GM12878 (cell line): ENCODE results near the gene TPH2. TPM values are rescaled to one million over a fixed set of nuclear protein-coding genes. Genes with fewer than 3 reads are reported as not detected.

Experiments
- ATAC-seq: fragments of 200-7000 bp; cut with Tn5 transposase; 3 replicates; pipeline ENCODE4 v1.9.1; 2020; ENCODE audit warnings: mild to moderate bottlenecking, moderate library complexity
- BruUV-seq: library from RNA; stranded (reverse); fragments of 400-500 nt; replicated peaks from 2 replicates; lab custom pipeline; 2021; lab: Mats Ljungman, UMichigan
- CTCF ChIA-PET: fragments of 300-600 bp; sonication (Branson Sonifier 250); formaldehyde crosslinking; extraction: SDS; loops from one replicate; lab custom pipeline; 2021; ENCODE audit warnings: inconsistent platforms; lab: Yijun Ruan, JAX
- POLR2A ChIA-PET: fragments of 350-600 bp; formaldehyde crosslinking; extraction: SDS; loops from one replicate; lab custom pipeline; 2021; ENCODE audit warnings: inconsistent platforms; lab: Charles Lee
- RAD21 ChIA-PET: fragments of 300-600 bp; sonication (Branson Sonifier 250); formaldehyde crosslinking; loops from one replicate; lab custom pipeline; 2023; ENCODE audit warnings: antibody characterized with exemption; ENCODE audit not compliant: unreplicated experiment; lab: Charles Lee
- SMC1A ChIA-PET: fragments of 300-600 bp; sonication (Branson Sonifier 250); formaldehyde crosslinking; loops from one replicate; lab custom pipeline; 2023; ENCODE audit not compliant: unreplicated experiment, uncharacterized antibody; lab: Charles Lee
- DNase-seq: peaks from one replicate; pipeline ENCODE4 v3.0.0-alpha.2; 2011; ENCODE audit warnings: low read depth, low spot score
- FAIRE-seq: peaks from 3 replicates; lab custom pipeline; 2011; peaks lifted over from hg19 to GRCh38; lab: Jason Lieb, UNC
- H2AFZ ChIP-seq: 2 replicates; pipeline ENCODE4 v1.6.0; 2011; ENCODE audit warnings: low read depth, low read length, control low read depth; ENCODE audit not compliant: control insufficient read depth
- H3K27ac ChIP-seq: 2 replicates; pipeline ENCODE4 v1.5.1; 2011; ENCODE audit warnings: control low read depth; ENCODE audit not compliant: control insufficient read depth, insufficient read depth
- H3K27me3 ChIP-seq, 2 experiments: replicated peaks in 1 of 2; 2 replicates each; pipeline versions ENCODE4 v1.6.0 to v1.6.1; 2011; ENCODE audit warnings: low read length in 1 of 2; ENCODE audit not compliant: control insufficient read depth in 2 of 2, insufficient read depth in 2 of 2
- H3K36me3 ChIP-seq, 2 experiments: 2 replicates each; pipeline ENCODE4 v1.5.1; 2011; ENCODE audit warnings: low read length in 1 of 2; ENCODE audit not compliant: control insufficient read depth in 2 of 2, insufficient read depth in 2 of 2
- H3K4me1 ChIP-seq: 2 replicates; pipeline ENCODE4 v1.6.1; 2011; ENCODE audit warnings: mild to moderate bottlenecking, low read length, moderate library complexity, mixed read lengths; ENCODE audit not compliant: control insufficient read depth, insufficient read depth
- H3K4me2 ChIP-seq: 2 replicates; pipeline ENCODE4 v1.6.0; 2011; ENCODE audit warnings: control low read depth; ENCODE audit not compliant: control insufficient read depth, insufficient read depth
- H3K4me3 ChIP-seq: fragments of 200-600 bp; sonication (generic); 2 replicates; pipeline ENCODE4 v1.5.1; 2016
- H3K79me2 ChIP-seq: 2 replicates; pipeline ENCODE4 v1.6.0; 2011; ENCODE audit warnings: low read length; ENCODE audit not compliant: control insufficient read depth, insufficient read depth
- H3K9ac ChIP-seq: 2 replicates; pipeline ENCODE4 v1.8.0; 2011; ENCODE audit warnings: low read length, control low read depth, mixed read lengths; ENCODE audit not compliant: control insufficient read depth, insufficient read depth
- H3K9me3 ChIP-seq: replicated peaks from 3 replicates; pipeline ENCODE4 v1.5.1; 2011; ENCODE audit warnings: mild to moderate bottlenecking, low read length; ENCODE audit not compliant: control insufficient read depth, insufficient read depth
- H4K20me1 ChIP-seq: 2 replicates; pipeline ENCODE4 v1.6.0; 2011; ENCODE audit not compliant: control insufficient read depth, insufficient read depth
- BHLHE40 ChIP-seq, 2 experiments: fragments of 450-650 bp in 1 of 2; IDR thresholded peaks; 2 replicates each; pipeline ENCODE4 v1.6.1; 2011 to 2017; ENCODE audit warnings: low read depth in 2 of 2, borderline replicate concordance in 1 of 2, improper control_type of control experiment in 1 of 2, low read length in 1 of 2, mild to moderate bottlenecking in 1 of 2
- MEF2B ChIP-seq: fragments of 450-650 bp; IDR thresholded peaks from 2 replicates; pipeline ENCODE4 v1.6.1; 2018; ENCODE audit warnings: mild to moderate bottlenecking, moderate library complexity; ENCODE audit not compliant: partially characterized antibody, poor library complexity, severe bottlenecking
- NKRF ChIP-seq: fragments of 450-650 bp; conservative IDR thresholded peaks from 2 replicates; pipeline ENCODE4 v1.6.1; 2017; ENCODE audit warnings: mild to moderate bottlenecking, moderate library complexity
- NR2F1 ChIP-seq: fragments of 450-650 bp; conservative IDR thresholded peaks from 2 replicates; pipeline ENCODE4 v1.6.1; 2017; ENCODE audit warnings: mild to moderate bottlenecking
- SREBF1 ChIP-seq: IDR thresholded peaks from 2 replicates; pipeline ENCODE4 v1.6.1; 2012; ENCODE audit warnings: mild to moderate bottlenecking, low read length
- ZSCAN29 ChIP-seq: fragments of 450-650 bp; IDR thresholded peaks from 2 replicates; pipeline ENCODE4 v1.6.1; 2017; ENCODE audit warnings: mild to moderate bottlenecking, moderate library complexity
- WGBS: methylation state at CpG from one replicate; pipeline ENCODE4 v1.1.6; 2016; ENCODE audit warnings: low lambda C conversion rate; ENCODE audit not compliant: insufficient replicate concordance, insufficient coverage; ENCODE audit errors: missing lambda C conversion rate; 5-methylcytosine and 5-hydroxymethylcytosine counted together
- in situ Hi-C: fragments of 300-500 bp; cut with MboI; formaldehyde crosslinking; loops from 9 replicates; pipeline ENCODE4 v1.14.3; 2018; ENCODE audit warnings: mixed read lengths
- intact Hi-C: fragments of 100-400 bp; cut with micrococcal nuclease; formaldehyde crosslinking; loops from one replicate; pipeline ENCODE4 v1.14.2; 2022; ENCODE audit not compliant: unreplicated experiment
- polyA plus RNA-seq, 11 experiments: library from polyadenylated mRNA; depleted of rRNA in 4 of 11; unstranded in 6 of 11; stranded (reverse) in 5 of 11; fragments of >200 nt; fragmentation: Nextera tagmentation in 4 of 11; fragmentation: Illumina TruSeq in 1 of 11; extraction: Ambion mirVana in 4 of 11; extraction: Trizol in 1 of 11; gene quantifications; 1 replicate in 1 of 11; 2 replicates in 10 of 11; pipeline versions ENCODE4 v1.2.1 to v1.2.3, GENCODE V29; 2011 to 2016; ENCODE audit warnings: inconsistent platforms in 2 of 11, missing spikeins in 2 of 11, low read depth in 1 of 11
- total RNA-seq, 4 experiments: library from RNA; depleted of rRNA in 3 of 4; stranded (reverse); fragments of >200 nt in 3 of 4; fragmentation: Illumina TruSeq in 1 of 4; extraction: Trizol in 1 of 4; gene quantifications; 2 replicates each; pipeline versions ENCODE4 v1.2.1 to v1.2.3, GENCODE V29; 2013 to 2021
- TF ChIP-seq, protein P1 (sequence below): fragments of 450-650 bp; IDR thresholded peaks from 2 replicates; pipeline ENCODE4 v1.6.1; 2017; ENCODE audit warnings: mild to moderate bottlenecking, low read depth, inconsistent platforms; ENCODE audit not compliant: poor library complexity, severe bottlenecking
- TF ChIP-seq, protein P2 (sequence below): fragments of 450-650 bp; IDR thresholded peaks from 2 replicates; pipeline ENCODE4 v1.6.1; 2016; ENCODE audit warnings: mild to moderate bottlenecking

The TPH2 gene
- total and polyA plus RNA-seq, 10 of the 15 experiments (the other 5 are each of a cell fraction or from before 2014, with no cell fraction given): not detected

DNA sequence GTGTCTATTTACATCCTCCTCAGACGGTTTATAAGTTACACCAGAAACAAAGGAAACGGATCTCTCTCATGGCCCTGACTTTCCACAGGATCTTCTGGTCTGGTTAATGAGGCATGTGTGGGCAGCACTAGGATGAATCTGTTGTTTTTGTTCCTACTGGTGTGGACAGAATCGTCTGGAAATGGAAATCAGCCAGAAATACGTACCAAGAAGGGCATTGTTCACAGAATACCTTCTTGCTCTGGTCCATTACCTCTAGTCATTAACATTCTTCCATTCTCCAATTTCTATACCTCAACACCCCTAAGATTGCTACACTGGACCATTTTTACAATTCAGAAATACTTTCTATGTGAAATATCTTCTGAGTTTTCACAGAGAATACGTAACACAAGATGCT lies 86.0 kb downstream of the TPH2 start:
- ChIA-PET CTCF (interaction anchor here (2.5 kb wide), 1 partner anchor 7 kb away, joined by 10 read pairs; no protein-coding TSS in a partner anchor), POLR2A (no interaction called here), SMC1A (no interaction called here), RAD21 (no interaction called here)
- Histone ChIP-seq H3K9ac (no peak overlapping the region), H3K79me2 (no peaks in the 10 kb centered on the region), H3K27ac (no peak overlapping the region), H3K36me3 (no peaks in the 10 kb centered on the region), H3K4me2 (no peak overlapping the region), H3K4me1 (no peaks in the 10 kb centered on the region), H3K4me3 (no peak overlapping the region), H4K20me1 (no peaks in the 10 kb centered on the region), H2AFZ (no peak overlapping the region), H3K9me3 (no peaks in the 10 kb centered on the region), H3K27me3 (no peaks in the 10 kb centered on the region)
- intact Hi-C loops (no loop called here), in situ Hi-C loops (no loop called here)
- FAIRE-seq (no peak), ATAC-seq (no peak), DNase-seq (no peak)
- TF ChIP-seq NKRF (no peak), MEF2B (no peak), ZSCAN29 (no peak), NR2F1 (no peak), SREBF1 (no peak), BHLHE40 (IDR thresholded peaks at IDR 0.05; ENCODE audit: borderline replicate concordance in 1 of 2, low read depth in 2 of 2, low read length in 1 of 2) (no peak)
- TF ChIP-seq, protein P1, sequence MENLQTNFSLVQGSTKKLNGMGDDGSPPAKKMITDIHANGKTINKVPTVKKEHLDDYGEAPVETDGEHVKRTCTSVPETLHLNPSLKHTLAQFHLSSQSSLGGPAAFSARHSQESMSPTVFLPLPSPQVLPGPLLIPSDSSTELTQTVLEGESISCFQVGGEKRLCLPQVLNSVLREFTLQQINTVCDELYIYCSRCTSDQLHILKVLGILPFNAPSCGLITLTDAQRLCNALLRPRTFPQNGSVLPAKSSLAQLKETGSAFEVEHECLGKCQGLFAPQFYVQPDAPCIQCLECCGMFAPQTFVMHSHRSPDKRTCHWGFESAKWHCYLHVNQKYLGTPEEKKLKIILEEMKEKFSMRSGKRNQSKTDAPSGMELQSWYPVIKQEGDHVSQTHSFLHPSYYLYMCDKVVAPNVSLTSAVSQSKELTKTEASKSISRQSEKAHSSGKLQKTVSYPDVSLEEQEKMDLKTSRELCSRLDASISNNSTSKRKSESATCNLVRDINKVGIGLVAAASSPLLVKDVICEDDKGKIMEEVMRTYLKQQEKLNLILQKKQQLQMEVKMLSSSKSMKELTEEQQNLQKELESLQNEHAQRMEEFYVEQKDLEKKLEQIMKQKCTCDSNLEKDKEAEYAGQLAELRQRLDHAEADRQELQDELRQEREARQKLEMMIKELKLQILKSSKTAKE: no peak
- TF ChIP-seq, protein P2, sequence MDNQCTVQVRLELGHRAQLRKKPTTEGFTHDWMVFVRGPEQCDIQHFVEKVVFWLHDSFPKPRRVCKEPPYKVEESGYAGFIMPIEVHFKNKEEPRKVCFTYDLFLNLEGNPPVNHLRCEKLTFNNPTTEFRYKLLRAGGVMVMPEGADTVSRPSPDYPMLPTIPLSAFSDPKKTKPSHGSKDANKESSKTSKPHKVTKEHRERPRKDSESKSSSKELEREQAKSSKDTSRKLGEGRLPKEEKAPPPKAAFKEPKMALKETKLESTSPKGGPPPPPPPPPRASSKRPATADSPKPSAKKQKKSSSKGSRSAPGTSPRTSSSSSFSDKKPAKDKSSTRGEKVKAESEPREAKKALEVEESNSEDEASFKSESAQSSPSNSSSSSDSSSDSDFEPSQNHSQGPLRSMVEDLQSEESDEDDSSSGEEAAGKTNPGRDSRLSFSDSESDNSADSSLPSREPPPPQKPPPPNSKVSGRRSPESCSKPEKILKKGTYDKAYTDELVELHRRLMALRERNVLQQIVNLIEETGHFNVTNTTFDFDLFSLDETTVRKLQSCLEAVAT: no peak
- WGBS: 9% methylated on average over 5 of the region's 5 CpGs
- no TSS peak for BruUV-seq
